Colonic mucosa (tissue), 4 donors: ENCODE data around the gene SETD2. TPM values are rescaled to one million over a fixed set of nuclear protein-coding genes. Genes with fewer than 3 reads are reported as not detected.

Experiments
- DNase-seq: peaks from one replicate; pipeline ENCODE4 v3.0.0-alpha.2; 2020
- H3K27ac ChIP-seq: fragments of 200-600 bp; one replicate; pipeline ENCODE4 v1.8.0; 2021
- H3K27me3 ChIP-seq: fragments of 200-600 bp; one replicate; pipeline ENCODE4 v1.8.0; 2021
- H3K36me3 ChIP-seq: fragments of 200-600 bp; one replicate; pipeline ENCODE4 v1.8.0; 2021
- H3K4me1 ChIP-seq: fragments of 200-600 bp; one replicate; pipeline ENCODE4 v1.8.0; 2021; ENCODE audit warnings: mild to moderate bottlenecking
- H3K4me3 ChIP-seq: fragments of 200-600 bp; one replicate; pipeline ENCODE4 v1.8.0; 2021
- H3K9ac ChIP-seq, 2 donors: one replicate each; pipeline ENCODE4 v1.7.0; 2013; ENCODE audit warnings: control low read depth in 2 of 2, low read depth in 2 of 2, low read length in 2 of 2
- H3K9me3 ChIP-seq: fragments of 200-600 bp; one replicate; pipeline ENCODE4 v1.8.0; 2021
- intact Hi-C: fragments of 100-400 bp; cut with DNase I; formaldehyde crosslinking; loops from one replicate; pipeline ENCODE4 v1.14.1; 2022
- total RNA-seq, 2 donors: library from RNA; stranded (reverse); fragmentation: NEBNext Ultra II Directional in 1 of 2; extraction: Animal tissue kit (Norgen Biotek cat#: 25700) in 1 of 2; gene quantifications; one replicate each; pipeline ENCODE4 v1.2.1, GENCODE V29; 2021
- TF ChIP-seq, protein P1 (sequence below): fragments of 200-600 bp; IDR thresholded peaks from one replicate; pipeline ENCODE4 v1.8.0; 2022; ENCODE audit warnings: antibody characterized with exemption, mild to moderate bottlenecking
- donor health status: healthy.
- donor health status: DM: no; HTN: no; CAD: no.
- donor health status: DM: no; HTN: no; CAD: no.

Gene SETD2
- total RNA-seq, 2 donors from 2014 or later = 39.5 to 48.6 TPM

DNA sequence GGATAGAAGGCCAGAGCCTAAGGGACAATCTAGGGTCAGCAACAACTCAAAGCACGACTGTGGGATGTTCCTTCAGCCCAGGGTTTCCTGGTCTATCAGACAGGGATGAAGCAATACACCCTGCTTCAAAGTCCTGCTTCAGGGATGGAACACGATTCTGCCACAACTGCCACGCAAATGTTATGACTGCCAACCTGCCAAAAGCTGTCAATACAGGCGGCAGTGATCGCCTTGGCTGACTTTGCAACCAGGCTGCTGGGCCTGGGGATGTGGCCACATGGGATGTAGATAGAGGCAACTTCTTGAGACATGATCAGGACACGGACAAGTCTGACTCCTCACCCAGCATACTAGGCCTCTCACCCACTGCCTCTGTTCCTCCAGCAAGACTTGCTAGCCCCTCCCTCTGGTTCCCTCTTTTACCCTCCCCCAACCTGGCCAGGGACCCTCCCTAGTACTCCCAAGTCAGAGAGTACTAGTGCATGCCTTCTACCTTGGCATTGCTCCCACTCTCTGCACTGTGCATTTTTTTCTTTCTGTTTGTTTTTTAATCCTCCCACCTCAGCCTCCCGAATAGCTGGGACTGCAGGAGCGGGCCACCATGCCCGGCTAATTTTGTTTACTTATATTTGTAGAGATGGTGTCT is 195.0 kb downstream of the SETD2 start:
- Histone ChIP-seq H3K9ac (no peak overlapping the region), H3K27ac (no peak overlapping the region), H3K4me1 (peaks cover 9% of the 10 kb centered on the region), H3K9me3 (no peaks in the 10 kb centered on the region), H3K4me3 (no peak overlapping the region), H3K27me3 (no peaks in the 10 kb centered on the region), H3K36me3 (no peaks in the 10 kb centered on the region)
- TF ChIP-seq, protein P1, sequence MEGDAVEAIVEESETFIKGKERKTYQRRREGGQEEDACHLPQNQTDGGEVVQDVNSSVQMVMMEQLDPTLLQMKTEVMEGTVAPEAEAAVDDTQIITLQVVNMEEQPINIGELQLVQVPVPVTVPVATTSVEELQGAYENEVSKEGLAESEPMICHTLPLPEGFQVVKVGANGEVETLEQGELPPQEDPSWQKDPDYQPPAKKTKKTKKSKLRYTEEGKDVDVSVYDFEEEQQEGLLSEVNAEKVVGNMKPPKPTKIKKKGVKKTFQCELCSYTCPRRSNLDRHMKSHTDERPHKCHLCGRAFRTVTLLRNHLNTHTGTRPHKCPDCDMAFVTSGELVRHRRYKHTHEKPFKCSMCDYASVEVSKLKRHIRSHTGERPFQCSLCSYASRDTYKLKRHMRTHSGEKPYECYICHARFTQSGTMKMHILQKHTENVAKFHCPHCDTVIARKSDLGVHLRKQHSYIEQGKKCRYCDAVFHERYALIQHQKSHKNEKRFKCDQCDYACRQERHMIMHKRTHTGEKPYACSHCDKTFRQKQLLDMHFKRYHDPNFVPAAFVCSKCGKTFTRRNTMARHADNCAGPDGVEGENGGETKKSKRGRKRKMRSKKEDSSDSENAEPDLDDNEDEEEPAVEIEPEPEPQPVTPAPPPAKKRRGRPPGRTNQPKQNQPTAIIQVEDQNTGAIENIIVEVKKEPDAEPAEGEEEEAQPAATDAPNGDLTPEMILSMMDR = no peak
- no peak for DNase-seq
- intact Hi-C loops = no loop called here

DNA sequence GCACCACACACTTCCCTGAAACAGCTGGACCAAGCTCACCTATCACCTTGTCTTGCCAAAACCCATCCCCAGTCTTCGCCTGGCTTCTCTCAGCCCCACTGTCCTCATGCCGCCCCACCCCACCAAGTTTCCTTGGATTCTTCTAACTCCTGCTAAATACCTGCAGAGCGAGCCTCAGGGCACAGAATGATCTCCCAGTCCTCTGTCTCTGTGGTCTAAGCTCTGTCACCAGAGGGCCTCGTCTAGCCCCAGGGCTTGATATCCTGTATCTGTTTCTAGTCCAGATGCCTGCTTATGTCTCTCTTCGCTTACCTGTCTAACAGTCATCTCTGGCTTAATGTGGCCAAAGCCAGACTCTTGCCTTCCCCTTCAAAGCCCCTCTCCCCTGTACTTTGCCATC is 197.1 kb downstream of the SETD2 start:
- no peak overlapping the region for H3K9ac ChIP-seq
- H3K4me3 ChIP-seq = no peak overlapping the region
- TF ChIP-seq, protein P1 = no peak
- no peak for DNase-seq
- H3K27ac ChIP-seq = no peak overlapping the region
- H3K4me1 ChIP-seq = peaks cover 8% of the 10 kb centered on the region
- H3K36me3 ChIP-seq = no peaks in the 10 kb centered on the region
- H3K27me3 ChIP-seq = no peaks in the 10 kb centered on the region
- no peaks in the 10 kb centered on the region for H3K9me3 ChIP-seq
- intact Hi-C loops = no loop called here

Other genes starting within 250 kb of the SETD2 start
- gene CCDC12, start 187.4 kb downstream of the SETD2 start, total RNA-seq = 10 to 100 TPM; 34.1 to 55.7 TPM
- gene NBEAL2, start 184.4 kb downstream of the SETD2 start, total RNA-seq = 100 to 1,000 TPM in 1 of 2 donors, 10 to 100 TPM in 1; 40.9 to 106 TPM
- gene KIF9, start 118.7 kb upstream of the SETD2 start, total RNA-seq = 10 to 100 TPM in 1 of 2 donors, 1 to 10 TPM in 1; 5.3 to 13.4 TPM
- gene KLHL18, start 118.8 kb upstream of the SETD2 start, total RNA-seq = 10 to 100 TPM; 22.3 to 31.6 TPM
- 10 to 100 TPM; 30.5 to 44.0 TPM for gene PTPN23, start 216.9 kb upstream of the SETD2 start, total RNA-seq